ENCODE measurements around the gene LRP2BP.

DNA sequence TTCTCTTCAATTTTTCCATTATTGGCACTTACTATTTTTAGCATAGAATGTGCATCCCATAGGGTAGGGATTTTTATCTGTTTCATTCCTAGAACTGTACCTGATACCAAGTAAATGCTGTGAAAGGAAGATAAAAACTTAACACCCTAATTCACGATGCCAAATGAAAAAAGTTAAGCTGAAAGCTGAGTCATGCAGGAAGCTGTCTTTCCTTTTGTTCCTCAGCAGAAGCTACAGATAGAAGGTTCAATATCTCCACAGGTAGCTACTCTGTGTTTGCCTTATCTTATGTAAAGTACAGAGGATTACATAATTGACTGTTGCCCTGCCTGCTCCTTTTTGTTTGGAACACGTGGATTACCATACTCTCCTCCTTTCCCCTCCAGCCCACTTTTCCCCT lies 77.0 kb downstream of the LRP2BP start:
- TF ChIP-seq ZNF302 (CRISPR knock-in tag; IDR thresholded peaks at IDR 0.05) (no peak), HOXA7 (CRISPR knock-in tag; IDR thresholded peaks at IDR 0.05) (no peak), FOXS1 (CRISPR knock-in tag; IDR thresholded peaks at IDR 0.05) (no peak), POLR2A (IDR thresholded peaks at IDR 0.05; ENCODE audit: low read length) (no peak), JUN (IDR thresholded peaks at IDR 0.05) (no peak), EP300 (IDR thresholded peaks at IDR 0.05) (no peak), GATA3 (IDR thresholded peaks at IDR 0.05; ENCODE audit: borderline replicate concordance) (no peak)
- TF ChIP-seq, protein P1, sequence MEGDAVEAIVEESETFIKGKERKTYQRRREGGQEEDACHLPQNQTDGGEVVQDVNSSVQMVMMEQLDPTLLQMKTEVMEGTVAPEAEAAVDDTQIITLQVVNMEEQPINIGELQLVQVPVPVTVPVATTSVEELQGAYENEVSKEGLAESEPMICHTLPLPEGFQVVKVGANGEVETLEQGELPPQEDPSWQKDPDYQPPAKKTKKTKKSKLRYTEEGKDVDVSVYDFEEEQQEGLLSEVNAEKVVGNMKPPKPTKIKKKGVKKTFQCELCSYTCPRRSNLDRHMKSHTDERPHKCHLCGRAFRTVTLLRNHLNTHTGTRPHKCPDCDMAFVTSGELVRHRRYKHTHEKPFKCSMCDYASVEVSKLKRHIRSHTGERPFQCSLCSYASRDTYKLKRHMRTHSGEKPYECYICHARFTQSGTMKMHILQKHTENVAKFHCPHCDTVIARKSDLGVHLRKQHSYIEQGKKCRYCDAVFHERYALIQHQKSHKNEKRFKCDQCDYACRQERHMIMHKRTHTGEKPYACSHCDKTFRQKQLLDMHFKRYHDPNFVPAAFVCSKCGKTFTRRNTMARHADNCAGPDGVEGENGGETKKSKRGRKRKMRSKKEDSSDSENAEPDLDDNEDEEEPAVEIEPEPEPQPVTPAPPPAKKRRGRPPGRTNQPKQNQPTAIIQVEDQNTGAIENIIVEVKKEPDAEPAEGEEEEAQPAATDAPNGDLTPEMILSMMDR (IDR thresholded peaks at IDR 0.05) = no peak
